A549 treated with CORT108297 at 1 μM for 4 hours (cell line): Measurements from ENCODE around the gene AKAP4. TPM values are rescaled to one million over a fixed set of nuclear protein-coding genes. Genes with fewer than 3 reads are reported as not detected.

ENCODE experiments used
- total RNA-seq: library from RNA; stranded (reverse); fragments of 200-300 nt; extraction: Qiagen RNA extraction; gene quantifications from 5 replicates; pipeline ENCODE4 v1.2.3, GENCODE V29; 2022

The AKAP4 gene
- not detected in 5 replicates for total RNA-seq

DNA sequence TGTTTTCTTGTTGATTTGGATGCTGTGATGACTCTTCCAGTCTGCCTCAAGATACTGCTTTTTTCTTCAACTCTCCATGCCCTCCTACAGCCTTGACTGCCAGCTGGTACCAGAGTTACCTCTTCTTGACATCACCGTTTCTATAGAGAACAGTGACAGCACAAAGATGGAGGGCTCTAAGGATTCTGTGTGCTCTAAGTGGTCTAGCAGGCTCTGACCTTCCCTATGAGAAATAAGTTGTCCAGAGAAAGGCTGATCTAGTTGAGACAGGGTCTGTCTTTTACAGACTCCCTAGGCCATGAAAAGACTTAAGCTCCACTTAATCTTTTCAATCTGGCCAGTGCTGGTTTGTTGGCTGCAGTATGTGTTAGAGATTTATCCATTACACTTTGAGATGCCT lies at the start of gene AKAP4:
Gene AKAP4 (minus strand): TSS at position 101 of the 400 bp plus-strand sequence. CDS start 118 bp downstream, outside the sequence.

GRCh38 chrX:50204364-50204899 lies 3.6 kb upstream of the AKAP4 start, which contains the start of gene CCNB3:
TSS of gene CCNB3 (plus strand) at chrX:50204765. CDS start at chrX:50285164, 80,399 bp downstream.

Other genes with a start within 250 kb of the AKAP4 start
- gene CCNB3, start 3.8 kb upstream of the AKAP4 start, total RNA-seq: 0.41 to 1.3 TPM (median 0.44 TPM) in 5 replicates